Fibroblast of villous mesenchyme (primary cell): ENCODE data around the gene ZGPAT. TPM values are rescaled to one million over a fixed set of nuclear protein-coding genes. Genes with fewer than 3 reads are reported as not detected.

Source experiments
- DNase-seq: peaks from one replicate; pipeline ENCODE4 v3.0.0-alpha.2; 2010; ENCODE audit warnings: low read depth
- H3K4me3 ChIP-seq: 2 replicates; pipeline ENCODE4 v1.5.1; 2011; ENCODE audit warnings: low read depth, mild to moderate bottlenecking, low read length
- total RNA-seq: library from RNA; depleted of rRNA; stranded (reverse); fragments of >200 nt; gene quantifications from 2 replicates; pipeline ENCODE4 v1.2.3, GENCODE V29; 2012
- TF ChIP-seq, protein P1 (sequence below): IDR thresholded peaks from 2 replicates; pipeline ENCODE4 v1.5.1; 2012; ENCODE audit warnings: low read depth, mild to moderate bottlenecking, low read length; ENCODE audit not compliant: insufficient read depth

The ZGPAT gene
- total RNA-seq, 1 donor: 19.4 TPM

GRCh38 chr20:63733117-63733516 lies 25.3 kb downstream of the ZGPAT start:
- DNase-seq: no peak

DNA sequence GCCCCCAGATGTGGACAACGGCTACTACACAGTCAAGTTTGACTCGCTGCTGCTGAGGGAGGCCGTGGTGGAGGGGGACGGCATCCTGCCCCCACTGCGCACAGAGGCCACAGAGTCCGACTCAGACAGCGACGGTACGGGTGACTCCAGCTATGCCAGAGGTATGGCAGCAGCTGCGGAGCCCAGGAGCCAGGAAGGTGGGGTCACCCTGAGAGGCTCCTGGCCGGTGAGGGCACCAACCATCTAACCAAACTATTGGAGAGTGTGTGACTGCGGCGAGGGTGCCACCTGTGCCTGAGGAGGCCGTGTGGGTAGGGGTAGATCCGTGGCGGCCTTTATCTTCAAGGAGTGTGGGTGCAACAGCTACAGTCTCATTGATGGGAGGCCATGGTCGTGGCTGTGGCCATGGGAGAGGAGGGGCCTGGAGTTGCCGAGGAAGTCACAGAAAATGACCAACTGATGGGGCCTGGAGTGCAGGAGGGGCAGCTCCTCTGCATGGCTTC lies 25.8 kb downstream of the ZGPAT start:
- DNase-seq: no peak
- H3K4me3 ChIP-seq: no peak overlapping the region
- TF ChIP-seq, protein P1, sequence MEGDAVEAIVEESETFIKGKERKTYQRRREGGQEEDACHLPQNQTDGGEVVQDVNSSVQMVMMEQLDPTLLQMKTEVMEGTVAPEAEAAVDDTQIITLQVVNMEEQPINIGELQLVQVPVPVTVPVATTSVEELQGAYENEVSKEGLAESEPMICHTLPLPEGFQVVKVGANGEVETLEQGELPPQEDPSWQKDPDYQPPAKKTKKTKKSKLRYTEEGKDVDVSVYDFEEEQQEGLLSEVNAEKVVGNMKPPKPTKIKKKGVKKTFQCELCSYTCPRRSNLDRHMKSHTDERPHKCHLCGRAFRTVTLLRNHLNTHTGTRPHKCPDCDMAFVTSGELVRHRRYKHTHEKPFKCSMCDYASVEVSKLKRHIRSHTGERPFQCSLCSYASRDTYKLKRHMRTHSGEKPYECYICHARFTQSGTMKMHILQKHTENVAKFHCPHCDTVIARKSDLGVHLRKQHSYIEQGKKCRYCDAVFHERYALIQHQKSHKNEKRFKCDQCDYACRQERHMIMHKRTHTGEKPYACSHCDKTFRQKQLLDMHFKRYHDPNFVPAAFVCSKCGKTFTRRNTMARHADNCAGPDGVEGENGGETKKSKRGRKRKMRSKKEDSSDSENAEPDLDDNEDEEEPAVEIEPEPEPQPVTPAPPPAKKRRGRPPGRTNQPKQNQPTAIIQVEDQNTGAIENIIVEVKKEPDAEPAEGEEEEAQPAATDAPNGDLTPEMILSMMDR: no peak

More at GRCh38 chr20:63733117-63733516, 25.3 kb downstream of the ZGPAT start:
- TF ChIP-seq, protein P1: no peak
- no peak overlapping the region for H3K4me3 ChIP-seq

DNA sequence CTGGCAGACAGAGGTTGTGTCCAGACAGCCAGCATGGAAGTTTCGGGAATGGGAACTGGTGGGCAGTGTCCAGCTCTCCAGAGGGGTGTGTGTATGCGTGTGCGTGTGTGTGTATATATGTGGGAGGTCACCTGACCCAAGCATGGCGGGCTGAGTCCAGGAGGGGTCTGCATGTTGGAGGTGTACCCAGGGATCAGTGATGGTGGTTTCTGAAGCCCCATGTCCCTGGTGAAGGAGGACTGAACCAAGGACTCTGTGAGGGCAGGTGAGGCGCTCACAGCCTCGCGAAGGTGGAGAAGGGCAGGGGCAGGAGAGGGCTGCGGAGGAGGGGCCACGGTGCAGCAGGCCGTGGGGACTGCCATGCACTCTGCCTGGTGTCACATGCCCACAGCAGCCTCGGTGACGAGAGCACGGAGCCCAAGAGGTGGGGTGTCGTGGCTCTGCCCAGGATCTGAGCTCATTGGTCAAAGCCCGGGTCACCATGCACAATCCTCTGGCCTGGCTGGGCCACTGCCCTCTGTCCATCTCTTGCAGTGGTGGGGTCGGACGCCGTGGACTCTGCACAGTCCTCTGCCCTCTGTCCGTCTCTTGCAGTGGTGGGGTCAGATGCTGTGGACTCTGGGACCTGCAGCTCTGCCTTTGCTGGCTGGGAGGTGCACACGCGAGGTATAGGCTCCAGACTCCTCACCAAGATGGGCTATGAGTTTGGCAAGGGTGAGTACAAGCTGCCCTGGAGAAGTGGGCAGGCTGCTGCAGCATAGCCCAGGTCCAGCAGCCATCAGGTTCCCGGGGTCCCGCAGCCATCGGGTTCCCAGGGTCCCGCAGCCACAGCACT lies 26.5 kb downstream of the ZGPAT start:
- H3K4me3 ChIP-seq: no peak overlapping the region
- no peak for DNase-seq
- TF ChIP-seq, protein P1: no peak

DNA sequence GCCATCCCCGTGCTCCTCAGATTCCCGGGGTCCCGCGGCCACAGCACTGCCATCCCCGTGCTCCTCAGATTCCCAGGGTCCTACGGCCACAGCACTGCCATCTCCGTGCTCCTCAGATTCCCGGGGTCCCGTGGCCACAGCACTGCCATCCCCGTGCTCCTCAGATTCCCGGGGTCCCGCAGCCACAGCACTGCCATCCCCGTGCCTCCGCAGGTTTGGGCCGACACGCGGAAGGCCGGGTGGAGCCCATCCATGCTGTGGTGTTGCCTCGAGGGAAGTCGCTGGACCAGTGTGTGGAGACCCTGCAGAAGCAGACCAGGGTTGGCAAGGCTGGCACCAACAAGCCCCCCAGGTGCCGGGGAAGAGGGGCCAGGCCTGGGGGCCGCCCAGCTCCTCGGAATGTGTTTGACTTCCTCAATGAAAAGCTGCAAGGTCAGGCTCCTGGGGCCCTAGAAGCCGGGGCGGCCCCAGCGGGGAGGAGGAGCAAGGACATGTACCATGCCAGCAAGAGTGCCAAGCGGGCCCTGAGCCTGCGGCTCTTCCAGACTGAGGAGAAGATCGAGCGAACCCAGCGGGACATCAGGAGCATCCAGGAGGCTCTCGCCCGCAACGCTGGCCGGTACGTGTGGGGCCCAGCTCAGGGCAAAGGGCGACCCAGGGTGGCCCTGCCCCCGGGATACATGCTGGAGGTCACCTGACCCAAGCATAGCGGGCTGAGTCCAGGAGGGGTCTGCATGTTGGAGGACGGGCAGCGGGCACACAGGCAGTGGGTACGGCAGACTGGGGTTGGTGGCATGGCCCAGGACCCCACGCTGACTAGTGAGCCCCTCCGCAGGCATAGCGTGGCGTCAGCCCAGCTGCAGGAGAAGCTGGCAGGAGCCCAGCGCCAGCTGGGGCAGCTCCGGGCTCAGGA lies 27.4 kb downstream of the ZGPAT start:
- H3K4me3 ChIP-seq: no peak overlapping the region
- DNase-seq: no peak
- TF ChIP-seq, protein P1: no peak

DNA sequence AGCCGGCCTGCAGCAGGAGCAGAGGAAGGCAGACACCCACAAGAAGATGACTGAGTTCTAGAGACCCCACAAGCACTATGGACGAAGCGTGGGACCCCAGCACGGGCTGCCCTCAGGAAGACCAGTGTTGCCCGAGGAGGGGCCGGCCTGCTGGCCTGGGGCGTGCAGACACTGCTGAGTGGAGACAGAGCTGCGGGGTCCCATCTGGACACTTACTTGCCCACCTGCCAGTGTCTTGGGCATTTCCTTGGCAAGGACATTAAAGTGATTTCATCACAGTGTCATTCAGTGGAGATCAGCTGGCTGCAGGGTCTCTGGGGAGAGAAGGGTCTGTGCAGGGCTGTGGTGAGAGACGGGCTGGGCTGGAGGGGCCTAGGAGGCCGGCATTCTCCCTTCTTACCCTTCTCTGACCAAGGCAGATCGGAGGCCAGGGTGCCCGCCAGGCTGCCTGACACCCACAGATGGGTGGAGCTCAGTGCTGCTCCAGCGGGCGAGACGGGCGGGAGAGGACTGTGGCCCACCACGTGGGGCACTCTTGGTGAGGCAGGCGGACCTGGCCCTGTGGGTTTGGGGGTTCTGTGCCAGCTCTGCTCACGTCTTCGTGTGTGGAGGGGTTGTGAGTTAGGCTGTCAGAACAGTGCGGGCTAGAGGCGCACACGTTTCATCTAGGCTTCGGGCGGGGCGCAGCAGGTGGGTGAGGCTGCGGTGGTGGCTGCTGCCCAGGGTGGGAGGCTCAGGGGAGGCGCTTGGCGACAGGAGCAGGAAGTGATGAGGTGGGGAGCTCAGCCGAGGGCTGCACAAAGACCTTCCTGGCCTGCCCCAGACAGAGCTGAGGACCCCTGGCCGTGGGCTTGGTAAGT lies 28.2 kb downstream of the ZGPAT start, which contains the start of gene LIME1:
Gene LIME1 (plus strand): TSS at position 806 of the 860 bp plus-strand sequence. CDS start 886 bp downstream, outside the sequence.
- H3K4me3 ChIP-seq: no peak within 1 kb of the TSS
- TF ChIP-seq, protein P1: no peak
- DNase-seq: no peak
